Neural progenitor cell (in vitro differentiated cells): ENCODE results near the gene MAP7. TPM values are rescaled to one million over a fixed set of nuclear protein-coding genes. Genes with fewer than 3 reads are reported as not detected.
"Not testable (repeated sequence)": the region's sequence is repeated elsewhere in the genome, so short reads cannot be mapped to it uniquely, and the experiment has no call there.

ENCODE experiments used
- DNase-seq: peaks from one replicate; pipeline ENCODE4 v3.0.0-alpha.2; 2016; ENCODE audit warnings: low spot score
- H2AFZ ChIP-seq: fragments of 200-600 bp; sonication (generic); replicated peaks from 2 replicates; pipeline ENCODE4 v1.6.1; 2016; ENCODE audit warnings: antibody characterized with exemption
- H3F3A ChIP-seq: fragments of 200-600 bp; sonication (generic); 2 replicates; pipeline ENCODE4 v1.6.1; 2016; ENCODE audit warnings: antibody characterized with exemption, low read depth
- H3K27ac ChIP-seq: fragments of 200-600 bp; sonication (generic); 2 replicates; pipeline ENCODE4 v1.5.1; 2016; ENCODE audit warnings: mild to moderate bottlenecking
- H3K27me3 ChIP-seq: fragments of 200-600 bp; sonication (generic); 2 replicates; pipeline ENCODE4 v1.6.1; 2016; ENCODE audit warnings: mild to moderate bottlenecking, moderate library complexity
- H3K36me3 ChIP-seq: fragments of 200-600 bp; sonication (generic); 2 replicates; pipeline ENCODE4 v1.5.1; 2016
- H3K4me1 ChIP-seq: fragments of 200-600 bp; sonication (generic); 2 replicates; pipeline ENCODE4 v1.6.1; 2016; ENCODE audit warnings: mixed run types
- H3K4me2 ChIP-seq: fragments of 200-600 bp; sonication (generic); 2 replicates; pipeline ENCODE4 v1.6.1; 2016
- H3K4me3 ChIP-seq: fragments of 200-600 bp; sonication (generic); 2 replicates; pipeline ENCODE4 v1.5.1; 2016
- H3K79me2 ChIP-seq: fragments of 200-600 bp; sonication (generic); 2 replicates; pipeline ENCODE4 v1.6.1; 2016; ENCODE audit warnings: low read depth
- H3K9ac ChIP-seq: fragments of 200-600 bp; sonication (generic); 2 replicates; pipeline ENCODE4 v1.6.1; 2016
- H3K9me3 ChIP-seq: fragments of 200-600 bp; sonication (generic); 2 replicates; pipeline ENCODE4 v1.5.1; 2016; ENCODE audit warnings: low read depth
- H4K20me1 ChIP-seq: fragments of 200-600 bp; sonication (generic); 2 replicates; pipeline ENCODE4 v1.6.1; 2016; ENCODE audit warnings: low read depth
- H3K27ac Mint-ChIP-seq: 3 replicates; pipeline ENCODE4 v1.8.0; 2021; ENCODE audit warnings: mixed read lengths
- H3K27me3 Mint-ChIP-seq: 2 replicates; pipeline ENCODE4 v1.8.0; 2022; ENCODE audit warnings: low read depth, mild to moderate bottlenecking, inconsistent platforms, moderate library complexity, mixed read lengths; ENCODE audit not compliant: insufficient read depth
- H3K36me3 Mint-ChIP-seq: 3 replicates; pipeline ENCODE4 v1.8.0; 2021; ENCODE audit warnings: mixed read lengths
- H3K4me1 Mint-ChIP-seq: 3 replicates; pipeline ENCODE4 v1.8.0; 2021; ENCODE audit warnings: mixed read lengths
- H3K4me3 Mint-ChIP-seq: 3 replicates; pipeline ENCODE4 v1.8.0; 2021; ENCODE audit warnings: mild to moderate bottlenecking, moderate library complexity, mixed read lengths
- H3K9me3 Mint-ChIP-seq: 3 replicates; pipeline ENCODE4 v1.8.0; 2020; ENCODE audit warnings: mixed read lengths
- CTCF ChIP-seq: fragments of 200-600 bp; sonication (generic); IDR thresholded peaks from 2 replicates; pipeline ENCODE4 v1.5.1; 2017; ENCODE audit warnings: antibody characterized with exemption, mild to moderate bottlenecking
- EZH2 ChIP-seq: fragments of 200-600 bp; sonication (generic); IDR thresholded peaks from 2 replicates; pipeline ENCODE4 v1.6.1; 2017; ENCODE audit warnings: antibody characterized with exemption, mild to moderate bottlenecking, moderate library complexity
- EZH2phosphoT487 ChIP-seq: fragments of 200-600 bp; sonication (generic); IDR thresholded peaks from 2 replicates; pipeline ENCODE4 v1.6.1; 2017; ENCODE audit warnings: antibody characterized with exemption
- total RNA-seq: library from RNA; depleted of rRNA; stranded (reverse); fragments of >200 nt; gene quantifications from 2 replicates; pipeline ENCODE4 v1.2.3, GENCODE V29; 2015; ENCODE audit warnings: low replicate concordance

Gene MAP7
- total RNA-seq, 1 donor from 2014 or later, result 9.0 TPM

GRCh38 chr6:136492409-136492808 is 57.8 kb downstream of the MAP7 start:
- no peaks in the 10 kb centered on the region for H3K4me1 ChIP-seq
- no peaks in the 10 kb centered on the region for H3K9me3 ChIP-seq
- Mint-ChIP-seq H3K36me3 (no peaks in the 10 kb centered on the region), H3K4me3 (no peak overlapping the region), H3K27me3 (no peaks in the 10 kb centered on the region), H3K9me3 (no peaks in the 10 kb centered on the region), H3K27ac (no peak overlapping the region), H3K4me1 (no peaks in the 10 kb centered on the region)
- no peak overlapping the region for H2AFZ ChIP-seq
- H3K27me3 ChIP-seq, result no peaks in the 10 kb centered on the region
- H4K20me1 ChIP-seq, result no peaks in the 10 kb centered on the region
- no peak overlapping the region for H3K4me3 ChIP-seq
- no peaks in the 10 kb centered on the region for H3K79me2 ChIP-seq
- no peaks in the 10 kb centered on the region for H3K36me3 ChIP-seq
- no peaks in the 10 kb centered on the region for H3F3A ChIP-seq
- DNase-seq, result no peak
- no peak for TF ChIP-seq EZH2
- no peak for TF ChIP-seq EZH2phosphoT487
- no peak for TF ChIP-seq CTCF
- H3K27ac ChIP-seq, result no peak overlapping the region
- H3K9ac ChIP-seq, result no peak overlapping the region
- H3K4me2 ChIP-seq, result no peak overlapping the region

- Histone ChIP-seq H2AFZ (no peak overlapping the region), H3K27me3 (no peaks in the 10 kb centered on the region), H3F3A (no peaks in the 10 kb centered on the region), H3K4me2 (no peak overlapping the region), H3K79me2 (no peaks in the 10 kb centered on the region), H3K27ac (no peak overlapping the region), H3K9me3 (no peaks in the 10 kb centered on the region), H4K20me1 (no peaks in the 10 kb centered on the region), H3K4me1 (no peaks in the 10 kb centered on the region), H3K4me3 (no peak overlapping the region), H3K9ac (no peak overlapping the region), H3K36me3 (no peaks in the 10 kb centered on the region)
- Mint-ChIP-seq H3K4me1 (no peaks in the 10 kb centered on the region), H3K9me3 (no peaks in the 10 kb centered on the region), H3K4me3 (no peak overlapping the region), H3K27ac (no peak overlapping the region), H3K27me3 (no peaks in the 10 kb centered on the region), H3K36me3 (no peaks in the 10 kb centered on the region)
- TF ChIP-seq EZH2 (no peak), EZH2phosphoT487 (no peak), CTCF (no peak)
- no peak for DNase-seq
These were observed 58.5 kb downstream of the MAP7 start for GRCh38 chr6:136491754-136492153.

GRCh38 chr6:136491251-136491650 is 59.0 kb downstream of the MAP7 start:
- no peak overlapping the region for H3K4me3 Mint-ChIP-seq
- no peak overlapping the region for H3K27ac ChIP-seq

GRCh38 chr6:136489689-136490033 is 60.6 kb downstream of the MAP7 start:
- not testable (repeated sequence) for H3K4me2 ChIP-seq, H3K9ac ChIP-seq, H3K4me1 ChIP-seq, H2AFZ ChIP-seq, H3K4me3 ChIP-seq, H3K79me2 ChIP-seq, H4K20me1 ChIP-seq, H3K27me3 Mint-ChIP-seq, H3K4me1 Mint-ChIP-seq, H3F3A ChIP-seq, H3K9me3 ChIP-seq, H3K36me3 ChIP-seq, H3K4me3 Mint-ChIP-seq, H3K9me3 Mint-ChIP-seq, DNase-seq, H3K36me3 Mint-ChIP-seq, H3K27ac Mint-ChIP-seq, H3K27me3 ChIP-seq, H3K27ac ChIP-seq

More at GRCh38 chr6:136491251-136491650, 59.0 kb downstream of the MAP7 start:
- Histone ChIP-seq H4K20me1 (no peaks in the 10 kb centered on the region), H3F3A (no peaks in the 10 kb centered on the region), H3K9ac (no peak overlapping the region), H3K79me2 (no peaks in the 10 kb centered on the region), H3K36me3 (no peaks in the 10 kb centered on the region), H3K4me3 (no peak overlapping the region), H3K27me3 (no peaks in the 10 kb centered on the region), H3K4me2 (no peak overlapping the region), H3K4me1 (no peaks in the 10 kb centered on the region), H2AFZ (no peak overlapping the region), H3K9me3 (no peaks in the 10 kb centered on the region)
- no peak for DNase-seq
- no peak for TF ChIP-seq CTCF
- no peak for TF ChIP-seq EZH2
- TF ChIP-seq EZH2phosphoT487, result no peak
- Mint-ChIP-seq H3K4me1 (peaks cover under 1% of the 10 kb centered on the region), H3K27ac (no peak overlapping the region), H3K9me3 (no peaks in the 10 kb centered on the region), H3K36me3 (no peaks in the 10 kb centered on the region), H3K27me3 (no peaks in the 10 kb centered on the region)
